GM20431 (cell line): ENCODE results near the gene ZNF638.
"Not testable (repeated sequence)": the region's sequence is repeated elsewhere in the genome, so short reads cannot be mapped to it uniquely, and the experiment has no call there.

Source experiments
- in situ Hi-C: fragments of 300-500 bp; cut with MseI, MboI; formaldehyde crosslinking; loops from one replicate; pipeline ENCODE4 v1.15.0; 2020; ENCODE audit warnings: low sequenced_read_pairs; ENCODE audit not compliant: unreplicated experiment

Gene ZNF638

DNA sequence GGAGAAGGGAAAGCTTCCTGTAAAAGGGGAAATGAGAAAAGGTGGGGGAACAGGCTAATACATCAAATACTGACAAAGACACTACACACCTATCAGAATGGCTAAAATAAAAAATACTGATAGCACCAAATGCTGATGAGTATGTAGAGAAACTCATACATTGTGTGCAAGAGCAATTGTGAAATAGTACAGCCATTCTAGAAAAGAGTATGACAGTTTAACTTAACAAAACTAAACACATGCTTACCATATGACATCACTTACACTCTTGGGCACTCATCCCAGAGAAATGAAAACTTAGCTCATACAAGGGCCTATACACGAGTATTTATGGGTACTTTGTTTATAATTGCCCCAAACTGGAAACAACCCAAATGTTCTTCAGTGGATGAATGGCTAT is 53.4 kb downstream of the ZNF638 start:
- in situ Hi-C loops, result no loop called here

DNA sequence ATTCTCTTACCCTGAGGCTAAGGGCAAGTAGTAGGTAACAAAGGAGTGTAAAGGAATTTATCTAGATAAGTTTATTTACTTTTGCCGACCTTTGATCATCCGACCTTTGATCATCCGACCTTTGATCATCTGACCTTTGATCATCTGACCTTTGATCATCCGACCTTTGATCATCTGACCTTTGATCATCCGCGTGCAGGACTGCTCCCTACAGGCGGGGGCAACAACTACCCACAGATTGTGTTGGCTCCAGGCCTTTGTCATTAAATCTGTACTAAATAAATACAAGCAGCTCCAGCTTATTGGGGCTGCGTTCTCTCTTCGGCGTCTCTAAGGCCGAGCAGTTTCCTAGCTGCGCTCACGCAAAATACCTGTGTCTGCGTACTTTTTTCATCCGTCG is 56.6 kb downstream of the ZNF638 start:
- in situ Hi-C loops, result no loop called here

DNA sequence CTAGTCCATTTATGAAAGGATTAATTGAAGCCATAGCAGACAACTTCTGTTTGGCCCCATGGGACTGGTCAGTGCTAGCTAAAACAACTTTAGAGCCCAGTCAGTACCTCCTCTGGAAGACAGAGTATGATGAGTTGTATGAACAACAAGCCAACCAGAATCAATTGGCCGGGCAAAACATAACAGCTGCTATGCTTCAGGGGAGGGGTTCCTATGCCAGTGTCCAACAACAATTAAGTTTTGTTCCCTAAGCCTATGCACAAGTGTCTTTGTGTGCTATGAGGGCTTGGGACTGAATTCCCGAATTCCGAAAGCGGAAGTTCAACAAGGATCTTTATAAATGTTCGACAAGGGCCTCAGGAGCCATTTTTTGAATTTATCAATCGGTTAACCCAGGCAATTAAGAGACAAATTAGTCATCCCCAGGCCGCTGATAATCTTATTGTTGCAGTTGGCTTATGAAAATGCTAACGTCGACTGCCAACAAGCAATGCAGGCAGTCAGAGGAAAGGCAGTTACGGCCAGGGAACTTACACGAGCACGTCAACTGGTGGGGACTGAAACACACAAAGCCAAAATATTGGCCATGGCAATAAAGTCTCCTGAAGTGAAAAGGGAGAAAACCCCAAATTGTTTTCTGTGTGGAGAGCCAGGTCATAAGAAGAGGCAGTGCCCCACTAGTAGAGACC is 57.9 kb downstream of the ZNF638 start:
- in situ Hi-C loops, result no loop called here

DNA sequence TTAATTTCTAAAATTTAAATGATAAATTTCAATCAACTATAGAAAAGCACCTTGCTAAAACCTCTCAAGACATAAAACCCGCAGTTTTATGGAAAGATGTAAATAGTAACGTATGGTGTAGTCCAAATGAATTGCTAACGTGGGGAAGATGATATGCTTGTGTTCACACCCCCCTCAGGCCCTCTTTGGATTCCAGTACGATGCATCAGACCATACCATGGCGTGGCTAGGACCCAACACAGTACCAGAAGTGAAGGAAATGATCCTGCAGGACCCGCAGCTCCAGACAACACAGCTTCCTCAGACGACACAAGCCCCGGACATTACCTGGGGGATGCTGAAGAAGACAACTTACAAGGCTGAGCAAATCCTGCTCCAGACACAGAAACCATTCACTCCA is 61.6 kb downstream of the ZNF638 start:
- in situ Hi-C loops, result no loop called here

DNA sequence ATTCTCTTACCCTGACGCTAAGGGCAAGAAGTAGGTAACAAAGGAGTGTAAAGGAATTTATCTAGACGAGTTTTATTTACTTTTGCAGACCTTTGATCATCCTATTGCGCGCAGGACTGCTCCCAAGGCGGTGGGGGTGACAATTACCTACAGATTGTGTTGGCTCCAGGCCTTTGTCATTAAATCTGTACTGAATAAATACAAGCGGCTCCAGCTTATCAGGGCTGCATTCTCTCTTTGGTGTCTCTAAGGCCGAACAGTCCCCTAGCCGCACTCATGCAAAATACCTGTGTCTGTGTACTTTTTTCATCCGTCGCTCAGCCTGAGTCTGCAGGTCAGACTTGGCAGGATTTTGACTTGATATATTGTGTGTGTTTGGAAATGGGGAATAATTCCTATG is 63.9 kb downstream of the ZNF638 start:
- in situ Hi-C loops, result no loop called here

GRCh38 chr2:71402427-71402826 is 70.8 kb downstream of the ZNF638 start:
- in situ Hi-C loops, result no loop called here

DNA sequence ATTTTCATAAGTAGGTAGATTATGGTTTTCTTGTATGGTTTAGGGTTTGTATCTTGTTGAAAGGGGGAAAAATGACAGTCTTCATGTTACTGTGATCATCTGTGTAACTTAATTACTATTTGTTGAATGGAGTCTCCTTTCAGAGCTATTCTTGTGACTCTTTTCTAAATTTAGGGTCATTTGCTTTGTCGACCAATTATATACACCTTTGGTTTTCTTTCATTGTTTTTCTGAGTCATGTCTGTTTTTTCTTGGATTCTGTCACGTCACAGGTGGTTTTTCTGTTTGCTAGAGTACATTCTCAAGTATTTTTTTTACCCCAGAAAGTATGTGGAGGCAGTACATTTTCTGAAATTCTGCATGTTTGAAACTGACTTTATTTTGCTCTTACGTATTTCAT is 78.0 kb downstream of the ZNF638 start:
- in situ Hi-C loops, result no loop called here

- in situ Hi-C loops, result no loop called here
These were observed 79.1 kb downstream of the ZNF638 start for GRCh38 chr2:71410696-71411095.

DNA sequence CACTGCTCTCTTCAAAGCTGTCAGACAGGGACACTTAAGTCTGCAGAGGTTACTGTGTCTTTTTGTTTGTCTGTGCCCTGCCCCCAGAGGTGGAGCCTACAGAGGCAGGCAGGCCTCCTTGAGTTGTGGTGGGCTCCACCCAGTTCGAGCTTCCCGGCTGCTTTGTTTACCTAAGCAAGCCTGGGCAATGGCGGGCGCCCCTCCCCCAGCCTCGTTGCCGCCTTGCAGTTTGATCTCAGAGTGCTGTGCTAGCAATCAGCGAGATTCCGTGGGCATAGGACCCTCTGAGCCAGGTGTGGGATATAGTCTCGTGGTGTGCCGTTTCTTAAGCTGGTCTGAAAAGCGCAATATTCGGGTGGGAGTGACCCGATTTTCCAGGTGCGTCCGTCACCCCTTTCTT is 85.3 kb downstream of the ZNF638 start:
- in situ Hi-C loops, result not testable (repeated sequence)

DNA sequence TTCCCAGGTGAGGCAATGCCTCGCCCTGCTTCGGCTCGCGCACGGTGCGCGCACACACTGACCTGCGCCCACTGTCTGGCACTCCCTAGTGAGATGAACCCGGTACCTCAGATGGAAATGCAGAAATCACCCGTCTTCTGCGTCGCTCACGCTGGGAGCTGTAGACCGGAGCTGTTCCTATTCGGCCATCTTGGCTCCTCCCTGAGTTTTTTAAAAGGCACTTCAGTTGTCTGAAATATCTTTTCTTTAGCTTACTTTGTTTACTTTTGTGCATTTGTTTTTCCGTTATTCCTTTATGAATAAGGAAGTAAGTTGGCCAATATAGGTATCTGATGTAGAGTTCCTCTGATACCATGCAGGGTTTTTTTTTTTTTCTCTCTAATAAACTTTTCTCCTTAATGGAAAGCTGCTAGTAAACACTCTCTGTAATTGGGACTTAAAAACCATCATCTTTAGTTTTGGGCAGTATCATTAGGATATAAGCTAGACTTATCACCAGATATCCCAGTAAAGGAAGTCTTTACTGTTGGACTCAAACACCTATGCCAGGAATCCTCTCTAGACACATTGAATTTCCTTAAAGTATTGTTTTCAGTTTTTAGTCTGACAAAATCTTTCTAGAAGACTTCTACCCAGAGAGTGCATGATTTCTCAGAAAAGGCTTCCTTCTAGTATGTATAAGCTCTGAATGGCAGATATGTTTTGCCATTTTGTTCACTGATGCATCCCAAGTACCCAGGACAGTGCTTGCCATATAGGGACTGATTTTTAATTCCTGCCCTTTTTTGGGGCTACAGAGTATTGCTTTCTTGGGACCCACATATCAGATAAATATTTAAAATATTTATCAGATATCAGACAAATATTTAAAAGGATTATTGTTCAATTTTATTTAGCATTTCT is 86.0 kb downstream of the ZNF638 start:
- in situ Hi-C loops, result no loop called here

DNA sequence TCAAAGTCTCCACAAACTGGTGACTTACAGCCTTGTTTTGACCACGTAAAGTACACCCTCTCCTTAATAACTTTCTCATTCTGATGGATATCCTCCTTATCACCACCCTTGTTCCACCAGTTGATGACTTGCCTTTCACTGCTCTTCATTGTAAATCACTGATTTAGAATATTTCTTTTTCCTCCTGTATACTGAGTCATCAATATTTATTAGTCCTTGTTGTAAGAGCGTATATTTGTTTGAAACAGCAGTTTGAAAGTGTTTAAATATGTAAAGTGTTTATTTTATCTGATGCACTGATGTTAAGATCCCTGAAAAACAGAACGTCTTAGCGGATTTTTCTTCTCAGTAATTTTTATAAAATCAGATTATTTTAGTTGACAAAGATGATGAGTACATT is 87.6 kb downstream of the ZNF638 start:
- in situ Hi-C loops, result no loop called here

DNA sequence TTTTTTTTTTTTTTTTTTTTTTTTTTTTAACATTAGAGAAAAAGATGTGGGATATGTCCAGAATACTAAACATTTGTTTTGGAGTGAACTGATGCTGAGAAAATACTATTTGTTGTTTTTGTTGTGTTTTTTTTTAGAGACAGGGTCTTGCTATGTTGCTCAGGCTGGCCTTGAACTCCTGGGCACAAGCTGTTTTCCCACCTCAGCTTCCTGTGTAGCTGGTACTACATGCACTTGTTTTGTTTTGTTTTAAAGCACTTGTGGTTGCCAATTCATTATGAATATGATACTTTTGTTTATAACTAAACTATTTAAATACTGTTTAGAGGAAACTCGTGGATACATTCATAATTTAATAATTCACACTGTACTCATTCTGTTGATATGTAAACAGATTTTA is 88.4 kb downstream of the ZNF638 start:
- in situ Hi-C loops, result no loop called here

GRCh38 chr2:71422786-71423185 is 91.2 kb downstream of the ZNF638 start:
- in situ Hi-C loops, result no loop called here

GRCh38 chr2:71423817-71424420 is 92.3 kb downstream of the ZNF638 start:
- in situ Hi-C loops, result no loop called here

GRCh38 chr2:71426721-71427120 is 95.1 kb downstream of the ZNF638 start:
- in situ Hi-C loops, result no loop called here

DNA sequence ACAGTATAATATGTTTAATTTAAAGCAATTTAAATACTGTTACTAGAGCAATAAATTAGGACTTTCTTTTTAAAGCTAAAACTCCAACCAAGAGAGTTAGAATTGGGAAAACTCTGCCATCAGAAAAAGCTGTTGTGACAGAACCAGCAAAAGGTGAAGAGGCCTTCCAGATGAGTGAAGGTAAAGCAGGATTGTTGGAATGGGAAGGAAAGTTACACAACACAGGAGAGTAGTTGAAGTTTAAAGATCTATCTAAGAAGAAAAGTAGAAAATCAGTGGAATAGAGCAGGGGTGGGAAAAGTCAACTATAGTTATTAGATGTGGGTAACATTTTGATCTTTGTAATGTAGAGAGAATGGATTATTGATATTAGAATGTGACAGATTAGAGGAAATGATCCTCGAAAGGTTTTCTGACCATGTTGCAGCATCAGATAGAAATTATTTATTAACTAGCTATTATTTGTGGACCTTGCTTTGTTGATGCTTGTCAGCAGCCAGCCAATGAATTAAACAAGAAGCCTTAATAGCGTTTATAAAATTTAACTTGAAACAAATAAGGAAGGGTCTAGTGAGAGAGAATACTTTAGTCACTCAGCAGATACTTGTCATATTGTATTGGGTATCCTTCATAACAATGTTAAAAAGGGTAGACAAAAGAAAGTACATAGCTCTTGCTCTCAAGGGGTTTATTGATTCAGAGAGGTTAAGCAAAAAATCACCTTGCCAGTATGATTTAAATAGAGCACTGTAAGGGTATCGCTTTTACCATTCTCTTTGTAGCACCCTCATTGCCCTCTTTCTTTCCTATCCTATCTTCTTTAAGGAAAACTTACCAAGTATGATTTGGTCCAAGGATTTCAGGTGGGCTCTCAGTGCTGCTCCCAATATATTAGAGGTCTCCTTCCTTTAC is 97.1 kb downstream of the ZNF638 start:
- in situ Hi-C loops, result no loop called here

GRCh38 chr2:71445142-71445541 is 113.6 kb downstream of the ZNF638 start:
- in situ Hi-C loops, result not testable (repeated sequence)

GRCh38 chr2:71446505-71446904 is 114.9 kb downstream of the ZNF638 start:
- in situ Hi-C loops, result no loop called here

DNA sequence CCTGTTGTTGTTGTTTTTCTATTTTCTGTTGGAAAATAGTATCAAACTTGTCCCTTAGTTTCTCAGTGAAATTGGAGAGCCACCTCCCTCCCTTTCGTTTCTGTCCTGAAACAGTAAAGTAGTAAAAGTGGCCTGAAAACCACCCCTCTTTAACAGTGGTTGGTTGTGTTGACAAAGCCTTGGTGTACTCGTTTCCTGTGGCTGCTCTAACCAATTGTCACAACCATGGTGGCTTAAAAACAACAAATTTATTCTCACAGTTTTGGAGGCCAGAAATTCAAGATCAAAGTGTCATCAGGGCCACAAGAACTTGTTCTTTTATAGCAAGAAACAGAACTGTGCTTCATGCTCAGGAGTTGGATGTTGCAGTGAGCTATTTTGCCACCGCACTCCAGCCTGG is 117.8 kb downstream of the ZNF638 start:
- in situ Hi-C loops, result no loop called here

- in situ Hi-C loops, result no loop called here
These were observed 120.1 kb downstream of the ZNF638 start for GRCh38 chr2:71451705-71452104.
